Activated CD4-positive, alpha-beta T cell treated with anti-CD3 and anti-CD28 coated beads for 1 hour (primary cell): ENCODE results near the gene INTS4.
"Not testable (repeated sequence)": the region's sequence is repeated elsewhere in the genome, so short reads cannot be mapped to it uniquely, and the experiment has no call there.

Experiments used
- DNase-seq: peaks from one replicate; pipeline ENCODE4 v3.0.0-alpha.2; 2020

The INTS4 gene

GRCh38 chr11:77876045-77876444, 118.4 kb downstream of the INTS4 start:
- no peak for DNase-seq

GRCh38 chr11:77874206-77874605, 120.3 kb downstream of the INTS4 start:
- no peak for DNase-seq

GRCh38 chr11:77873345-77873744, 121.1 kb downstream of the INTS4 start:
- no peak for DNase-seq

- no peak for DNase-seq
Measured at GRCh38 chr11:77871855-77872254, 122.6 kb downstream of the INTS4 start.

GRCh38 chr11:77868744-77869143, 125.7 kb downstream of the INTS4 start:
- DNase-seq, result no peak

- DNase-seq, result no peak
Measured at GRCh38 chr11:77866336-77866735, 128.1 kb downstream of the INTS4 start.

- no peak for DNase-seq
Measured at GRCh38 chr11:77865805-77866204, 128.7 kb downstream of the INTS4 start.

GRCh38 chr11:77861444-77861843, 133.0 kb downstream of the INTS4 start:
- DNase-seq, result not testable (repeated sequence)

- DNase-seq, result not testable (repeated sequence)
Measured at GRCh38 chr11:77857906-77858457, 136.5 kb downstream of the INTS4 start.

- no peak for DNase-seq
Measured at GRCh38 chr11:77854838-77855237, 139.6 kb downstream of the INTS4 start.

GRCh38 chr11:77851503-77851902, 143.0 kb downstream of the INTS4 start:
- no peak for DNase-seq

GRCh38 chr11:77843700-77844099, 150.8 kb downstream of the INTS4 start:
- not testable (repeated sequence) for DNase-seq

- no peak for DNase-seq
Measured at GRCh38 chr11:77842441-77843121, 151.9 kb downstream of the INTS4 start.

- DNase-seq, result no peak
Measured at GRCh38 chr11:77833302-77833701, 161.2 kb downstream of the INTS4 start.

- no peak for DNase-seq
Measured at GRCh38 chr11:77828926-77829325, 165.5 kb downstream of the INTS4 start.
